ENCODE data around the gene PPIL4.
"Not testable (repeated sequence)": the region's sequence is repeated elsewhere in the genome, so short reads cannot be mapped to it uniquely, and the experiment has no call there.

The PPIL4 gene

GRCh38 chr6:149501201-149501600, 44.6 kb downstream of the PPIL4 start:
- H3K27ac Mint-ChIP-seq, result peak overlapping the region; percentile 86
- H3K36me3 Mint-ChIP-seq, result peaks cover 13% of the 10 kb centered on the region
- no peaks in the 10 kb centered on the region for H3K9me3 Mint-ChIP-seq
- DNase-seq (ENCODE audit: low spot score in 2 of 2), result no peak
- no peaks in the 10 kb centered on the region for H3K27me3 Mint-ChIP-seq
- H3K4me3 Mint-ChIP-seq, result no peak overlapping the region
- no peak for ATAC-seq (ENCODE audit: low read depth)
- H3K4me1 Mint-ChIP-seq, result peaks cover 4% of the 10 kb centered on the region

GRCh38 chr6:149500096-149500495, 45.7 kb downstream of the PPIL4 start:
- DNase-seq (ENCODE audit: low spot score in 2 of 2) (no peak), ATAC-seq (ENCODE audit: low read depth) (no peak)
- Mint-ChIP-seq H3K27me3 (no peaks in the 10 kb centered on the region), H3K27ac (peak overlapping the region; percentile 75), H3K4me1 (peaks cover 6% of the 10 kb centered on the region), H3K36me3 (peaks cover 7% of the 10 kb centered on the region), H3K4me3 (no peak overlapping the region), H3K9me3 (no peaks in the 10 kb centered on the region)

DNA sequence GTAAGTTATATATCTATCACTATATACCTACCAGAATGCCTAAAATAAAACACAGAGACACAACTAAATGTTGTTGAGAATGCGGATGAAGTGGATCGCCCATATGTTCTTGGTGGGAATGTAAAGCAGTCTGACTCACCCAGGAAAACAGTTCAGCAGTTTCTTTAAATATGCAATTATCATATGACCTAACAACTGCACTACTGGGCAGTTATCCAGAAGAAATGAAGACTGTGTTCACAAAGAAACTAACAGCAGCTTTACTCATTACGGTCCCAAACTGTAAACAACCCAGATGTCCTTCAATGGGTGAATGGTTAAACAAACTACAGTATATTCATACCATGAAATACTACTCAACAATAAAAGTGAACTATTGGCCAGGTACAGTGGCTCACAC, 46.8 kb downstream of the PPIL4 start:
- H3K4me1 Mint-ChIP-seq, result peaks cover 13% of the 10 kb centered on the region

GRCh38 chr6:149497365-149497764, 48.5 kb downstream of the PPIL4 start:
- Mint-ChIP-seq H3K27me3 (no peaks in the 10 kb centered on the region), H3K4me1 (peaks cover 26% of the 10 kb centered on the region), H3K36me3 (no peaks in the 10 kb centered on the region), H3K27ac (peak overlapping the region; percentile 94), H3K9me3 (no peaks in the 10 kb centered on the region), H3K4me3 (no peak overlapping the region)
- ATAC-seq (ENCODE audit: low read depth) (no peak), DNase-seq (ENCODE audit: low spot score in 2 of 2) (no peak)

More for the DNA sequence above, 46.8 kb downstream of the PPIL4 start:
- Mint-ChIP-seq H3K27me3 (no peaks in the 10 kb centered on the region), H3K9me3 (no peaks in the 10 kb centered on the region), H3K27ac (no peak overlapping the region), H3K36me3 (peaks cover 3% of the 10 kb centered on the region), H3K4me3 (no peak overlapping the region)
- DNase-seq (ENCODE audit: low spot score in 2 of 2) (no peak), ATAC-seq (ENCODE audit: low read depth) (no peak)

- not testable (repeated sequence) for H3K27me3 Mint-ChIP-seq; H3K9me3 Mint-ChIP-seq; H3K4me3 Mint-ChIP-seq; H3K36me3 Mint-ChIP-seq; ATAC-seq (ENCODE audit: low read depth); DNase-seq (ENCODE audit: low spot score in 2 of 2)
- peaks cover 27% of the 10 kb centered on the region for H3K4me1 Mint-ChIP-seq
- peak overlapping the region; percentile 94 for H3K27ac Mint-ChIP-seq
Observed at GRCh38 chr6:149496597-149496996, 49.2 kb downstream of the PPIL4 start.

GRCh38 chr6:149495349-149496016, 50.4 kb downstream of the PPIL4 start:
- ATAC-seq (ENCODE audit: low read depth), result peak; percentile 31
- H3K36me3 Mint-ChIP-seq, result not testable (repeated sequence)

GRCh38 chr6:149494810-149495209, 51.0 kb downstream of the PPIL4 start:
- Mint-ChIP-seq H3K4me3 (peak overlapping the region; percentile 71), H3K27ac (peak overlapping the region; percentile 94), H3K4me1 (peaks cover 35% of the 10 kb centered on the region)
- not testable (repeated sequence) for H3K9me3 Mint-ChIP-seq, H3K27me3 Mint-ChIP-seq, H3K36me3 Mint-ChIP-seq
- ATAC-seq (ENCODE audit: low read depth) (peak; percentile 89), DNase-seq (ENCODE audit: low spot score in 2 of 2) (peak in 1 of 2 donors; percentile 62)

More at GRCh38 chr6:149495349-149496016, 50.4 kb downstream of the PPIL4 start:
- not testable (repeated sequence) for DNase-seq (ENCODE audit: low spot score in 2 of 2); H3K27me3 Mint-ChIP-seq; H3K9me3 Mint-ChIP-seq
- peak overlapping the region; percentile 71 for H3K4me3 Mint-ChIP-seq
- peaks cover 31% of the 10 kb centered on the region for H3K4me1 Mint-ChIP-seq
- H3K27ac Mint-ChIP-seq, result peak overlapping the region; percentile 94

- ATAC-seq (ENCODE audit: low read depth) (no peak), DNase-seq (ENCODE audit: low spot score in 2 of 2) (no peak)
- Mint-ChIP-seq H3K9me3 (no peaks in the 10 kb centered on the region), H3K4me1 (peaks cover 41% of the 10 kb centered on the region), H3K4me3 (no peak overlapping the region), H3K27me3 (no peaks in the 10 kb centered on the region), H3K36me3 (no peaks in the 10 kb centered on the region), H3K27ac (peak overlapping the region; percentile 94)
Observed at GRCh38 chr6:149493761-149494320, 52.0 kb downstream of the PPIL4 start.

- Mint-ChIP-seq H3K36me3 (no peaks in the 10 kb centered on the region), H3K4me1 (peaks cover 45% of the 10 kb centered on the region), H3K27me3 (no peaks in the 10 kb centered on the region), H3K4me3 (no peak overlapping the region), H3K27ac (peak overlapping the region; percentile 94), H3K9me3 (no peaks in the 10 kb centered on the region)
- DNase-seq (ENCODE audit: low spot score in 2 of 2) (no peak), ATAC-seq (ENCODE audit: low read depth) (no peak)
Observed at GRCh38 chr6:149492798-149493343, 53.0 kb downstream of the PPIL4 start.

DNA sequence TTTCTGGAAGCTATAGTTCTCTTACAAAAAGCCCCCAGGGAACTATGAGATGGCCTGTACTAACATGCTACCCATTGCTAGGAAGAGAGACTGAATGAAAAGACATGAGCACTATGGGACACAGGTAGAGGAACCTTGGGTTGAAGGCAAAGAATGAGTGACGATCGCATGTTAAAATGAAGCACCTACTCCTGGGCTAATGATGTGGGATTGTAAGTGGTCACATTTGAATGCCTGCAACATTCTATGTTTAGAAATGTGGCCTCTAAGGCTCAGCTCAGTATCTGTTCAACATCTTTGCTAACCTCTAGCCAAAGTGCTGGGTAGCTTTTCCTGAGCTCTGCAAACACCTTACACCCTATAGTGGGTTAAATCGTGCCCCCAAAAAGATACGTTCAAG, 55.9 kb downstream of the PPIL4 start:
- H3K9me3 Mint-ChIP-seq, result no peaks in the 10 kb centered on the region
- no peak overlapping the region for H3K4me3 Mint-ChIP-seq
- H3K27ac Mint-ChIP-seq, result peak overlapping the region; percentile 92
- DNase-seq (ENCODE audit: low spot score in 2 of 2) (no peak), ATAC-seq (ENCODE audit: low read depth) (no peak)
- peaks cover 50% of the 10 kb centered on the region for H3K4me1 Mint-ChIP-seq
- H3K36me3 Mint-ChIP-seq, result no peaks in the 10 kb centered on the region
- H3K27me3 Mint-ChIP-seq, result no peaks in the 10 kb centered on the region

DNA sequence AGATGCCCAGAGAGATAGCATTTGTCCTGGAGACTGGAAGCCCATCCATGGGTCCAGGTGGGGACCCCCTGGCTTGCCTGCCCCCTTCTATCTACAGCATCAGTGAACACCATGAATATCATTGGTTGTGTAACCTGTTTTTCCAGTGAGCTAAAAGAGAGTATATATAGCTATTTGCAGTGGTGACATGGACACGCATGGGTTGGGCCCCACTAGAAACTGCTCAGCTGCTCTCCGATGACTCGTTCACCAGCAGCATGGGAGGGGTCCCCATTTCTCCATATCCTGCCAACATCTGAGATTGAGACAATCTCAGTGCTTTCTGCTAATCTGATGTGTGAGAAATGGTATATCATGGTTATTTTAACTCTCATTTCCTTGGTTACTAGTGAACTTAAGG, 57.0 kb downstream of the PPIL4 start:
- H3K27ac Mint-ChIP-seq, result peak overlapping the region; percentile 92

DNA sequence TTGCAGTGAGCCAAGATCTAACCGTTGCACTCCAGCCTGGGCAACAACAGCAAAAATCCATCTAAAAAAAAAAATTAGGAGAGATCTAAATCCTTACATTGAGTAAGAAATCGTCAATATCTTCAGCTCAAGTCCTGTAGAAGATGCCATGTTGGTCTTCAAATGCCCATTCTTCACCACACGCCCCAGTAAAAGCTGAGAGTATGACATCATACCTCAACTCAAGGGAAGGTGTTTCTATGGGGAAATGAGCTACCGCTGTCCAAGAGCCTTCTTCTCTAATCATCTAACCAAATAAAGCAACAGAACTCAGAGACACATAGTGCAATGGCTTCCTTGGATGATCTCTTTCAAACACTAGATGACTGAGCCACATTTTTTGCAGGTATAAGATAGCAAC, 58.5 kb downstream of the PPIL4 start:
- H3K4me3 Mint-ChIP-seq, result no peak overlapping the region

More for the DNA sequence above, 57.0 kb downstream of the PPIL4 start:
- Mint-ChIP-seq H3K36me3 (peaks cover 2% of the 10 kb centered on the region), H3K4me3 (peak overlapping the region; percentile 47), H3K9me3 (no peaks in the 10 kb centered on the region), H3K4me1 (peaks cover 46% of the 10 kb centered on the region), H3K27me3 (no peaks in the 10 kb centered on the region)
- DNase-seq (ENCODE audit: low spot score in 2 of 2) (no peak), ATAC-seq (ENCODE audit: low read depth) (peak; percentile 22)

GRCh38 chr6:149484733-149485700, 60.8 kb downstream of the PPIL4 start, which contains the start of gene ZC3H12D:
Gene ZC3H12D, minus strand, starts transcription at chr6:149485014. Its CDS starts 10,471 bp downstream, at chr6:149474543.
- DNase-seq (ENCODE audit: low spot score in 2 of 2) (peak; percentile 58 to 70), ATAC-seq (ENCODE audit: low read depth) (peak; percentile 57)
- Mint-ChIP-seq H3K9me3 (no peaks in the 10 kb centered on the region), H3K27me3 (no peaks in the 10 kb centered on the region), H3K4me1 (peaks cover 52% of the 10 kb centered on the region), H3K4me3 (peak within 1 kb of the TSS; percentile 94), H3K27ac (peak within 1 kb of the TSS; percentile 100), H3K36me3 (peaks cover 8% of the 10 kb centered on the region)

More for the DNA sequence above, 58.5 kb downstream of the PPIL4 start:
- H3K36me3 Mint-ChIP-seq, result peaks cover 2% of the 10 kb centered on the region
- no peak for DNase-seq (ENCODE audit: low spot score in 2 of 2)
- peaks cover 41% of the 10 kb centered on the region for H3K4me1 Mint-ChIP-seq
- H3K27me3 Mint-ChIP-seq, result no peaks in the 10 kb centered on the region
- H3K9me3 Mint-ChIP-seq, result no peaks in the 10 kb centered on the region
- H3K27ac Mint-ChIP-seq, result peak overlapping the region; percentile 92
- ATAC-seq (ENCODE audit: low read depth), result no peak

Data from memory B cell (primary cell).